Left renal cortex interstitium (tissue), 4 donors: ENCODE results near the gene ZBTB37. TPM values are rescaled to one million over a fixed set of nuclear protein-coding genes. Genes with fewer than 3 reads are reported as not detected.
A peak's percentile ranks its signal among the peaks of the same experiment; 100 is the strongest.
"Not testable (repeated sequence)": the region's sequence is repeated elsewhere in the genome, so short reads cannot be mapped to it uniquely, and the experiment has no call there.

Experiments used
- DNase-seq, 4 donors: peaks; one replicate each; pipeline ENCODE4 v3.0.0-alpha.2; 2013; ENCODE audit warnings: low read depth in 4 of 4, low spot score in 2 of 4, missing footprints in 1 of 4
- polyA plus RNA-seq, 4 donors: library from polyadenylated mRNA; unstranded; fragments of 120-200 nt; gene quantifications; one replicate each; pipeline ENCODE4 v1.2.1, GENCODE V29; 2013; ENCODE audit not compliant: insufficient read length in 4 of 4

Gene ZBTB37
- polyA plus RNA-seq, 4 donors, result 6.1 to 13.3 (median 9.0) TPM

DNA sequence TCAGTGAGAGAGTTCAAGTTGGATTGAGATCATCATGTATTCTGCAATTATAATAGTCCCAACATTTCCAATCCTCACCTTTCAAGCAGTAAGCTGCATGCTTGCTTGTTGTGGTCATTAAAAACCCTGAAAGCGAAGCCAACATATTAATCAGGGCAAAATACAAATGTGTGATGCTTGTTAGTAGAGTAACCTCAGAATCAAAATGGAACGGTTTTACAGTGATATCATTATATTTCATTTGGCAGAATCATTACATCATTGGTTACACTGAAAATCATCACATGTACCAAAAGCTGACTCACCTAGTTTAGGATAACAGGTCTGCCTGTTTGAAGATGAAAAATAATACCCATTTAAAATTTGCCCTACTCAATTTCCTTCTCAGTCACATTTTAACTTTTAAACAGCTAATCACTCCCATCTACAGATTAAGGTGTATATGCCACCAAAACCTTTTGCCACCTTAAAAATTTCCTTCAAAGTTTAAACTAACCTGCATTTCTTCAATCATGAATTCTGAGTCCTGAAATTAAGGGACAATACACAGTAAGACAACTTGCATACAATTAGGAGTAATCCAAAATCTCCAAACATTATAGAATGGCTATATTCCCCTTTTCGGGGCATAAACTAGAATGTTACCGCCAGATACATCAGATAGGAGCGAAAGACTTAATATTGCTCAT, 3.9 kb upstream of the ZBTB37 start:
- no peak for DNase-seq

- no peak for DNase-seq
These were observed 2.6 kb upstream of the ZBTB37 start for GRCh38 chr1:173865468-173866164.

GRCh38 chr1:173866413-173867115, 1.6 kb upstream of the ZBTB37 start:
- DNase-seq, result no peak

DNA sequence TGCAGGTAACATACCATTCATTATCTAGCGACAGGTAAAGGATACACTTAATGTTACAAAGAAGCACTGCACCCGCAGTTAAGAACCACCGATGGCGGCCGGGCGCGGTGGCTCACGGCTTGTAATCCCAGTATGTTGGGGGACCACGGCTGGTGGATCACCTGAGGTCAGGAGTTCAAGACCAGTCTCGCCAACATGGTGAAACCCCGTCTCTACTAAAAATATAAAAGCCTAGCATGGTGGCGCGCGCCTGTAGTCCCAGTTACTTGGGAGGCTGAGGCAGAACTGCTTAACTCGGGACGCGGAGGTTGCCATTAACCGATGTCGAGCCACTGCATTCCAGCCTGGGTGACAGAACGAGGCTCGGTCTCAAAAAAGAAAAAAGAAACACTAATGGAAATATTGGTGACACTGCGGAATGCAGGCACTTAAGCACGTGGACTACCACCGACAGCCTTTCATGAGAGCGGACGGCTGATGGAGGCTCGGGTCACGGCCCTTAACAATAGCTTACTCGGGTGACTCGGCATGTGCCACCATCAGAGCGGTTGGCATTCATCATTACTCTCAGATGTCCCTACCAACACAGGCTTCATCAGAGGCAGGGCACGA, 933 bp upstream of the ZBTB37 start:
- DNase-seq, result no peak

DNA sequence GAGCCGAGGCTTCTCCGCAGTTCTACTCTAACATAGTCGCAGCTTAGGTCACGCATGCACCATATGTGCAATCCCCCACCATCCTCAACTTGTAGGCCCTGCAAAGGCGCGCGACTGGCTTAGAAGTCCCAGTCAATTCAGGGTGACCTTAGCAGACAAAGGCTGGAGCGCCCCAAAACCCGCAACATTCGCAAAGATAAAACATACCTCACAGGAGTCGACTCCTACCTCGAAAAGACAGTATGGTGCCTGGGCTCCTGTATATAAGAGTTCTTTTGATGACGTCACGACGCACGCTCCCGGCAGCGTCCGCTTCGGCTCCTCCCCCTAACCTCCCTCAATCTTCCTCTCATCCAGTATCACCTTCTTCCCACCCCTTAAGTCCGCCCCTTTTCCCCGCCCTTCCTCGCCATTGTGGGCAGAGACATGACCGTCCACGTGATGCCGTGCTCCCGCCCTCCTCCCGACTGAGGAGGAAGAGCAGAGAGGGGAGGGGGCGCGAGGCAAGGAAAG, 371 bp upstream of the ZBTB37 start, which contains the start of gene GAS5:
Gene GAS5 (minus strand): TSS at position 237 of the 513 bp plus-strand sequence.
- peak; percentile 98 to 100 (median 99) for DNase-seq

DNA sequence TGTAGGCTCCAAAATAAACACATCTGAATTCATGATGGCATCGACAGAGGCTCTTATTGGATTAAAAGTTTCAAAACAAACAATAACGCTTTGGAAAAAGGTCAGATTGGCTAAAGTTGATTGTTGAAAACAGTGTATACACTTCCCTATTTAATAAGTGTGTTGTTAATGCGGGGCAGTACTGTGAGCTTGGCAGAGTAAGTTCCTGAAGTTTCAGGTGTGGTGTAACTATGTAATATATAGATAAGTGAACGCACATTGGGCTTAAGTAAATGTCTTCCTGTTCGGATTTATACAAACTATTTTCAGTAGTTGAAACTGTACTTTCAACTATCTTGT, 810 bp downstream of the ZBTB37 start:
- DNase-seq, result peak in 1 of 4 donors; percentile 18

GRCh38 chr1:173870252-173871075, 2.3 kb downstream of the ZBTB37 start:
- DNase-seq, result no peak

DNA sequence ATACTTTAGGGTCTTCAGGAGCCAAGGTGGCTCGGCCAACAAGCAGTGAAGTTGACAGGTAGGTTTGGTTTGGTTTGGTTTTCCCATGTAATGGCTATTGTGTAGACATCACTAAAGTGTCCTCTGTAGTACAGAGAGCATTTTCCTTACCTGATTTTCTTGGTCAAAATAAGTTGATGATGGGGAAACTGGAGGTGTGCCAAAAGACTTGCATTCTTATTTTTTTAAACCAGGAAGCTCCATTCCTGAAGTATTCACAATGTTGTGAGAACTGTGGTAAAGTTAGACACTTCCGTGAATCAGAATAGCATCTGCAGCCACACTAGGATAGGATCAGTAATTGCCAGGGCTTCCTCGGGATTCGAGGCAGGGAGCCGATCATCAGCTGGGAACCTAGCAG, 2.9 kb downstream of the ZBTB37 start:
- no peak for DNase-seq

- DNase-seq, result no peak
These were observed 3.3 kb downstream of the ZBTB37 start for GRCh38 chr1:173871500-173871899.

- no peak for DNase-seq
These were observed 8.6 kb downstream of the ZBTB37 start for GRCh38 chr1:173876732-173877131.

GRCh38 chr1:173878251-173878650, 10.1 kb downstream of the ZBTB37 start:
- no peak for DNase-seq

DNA sequence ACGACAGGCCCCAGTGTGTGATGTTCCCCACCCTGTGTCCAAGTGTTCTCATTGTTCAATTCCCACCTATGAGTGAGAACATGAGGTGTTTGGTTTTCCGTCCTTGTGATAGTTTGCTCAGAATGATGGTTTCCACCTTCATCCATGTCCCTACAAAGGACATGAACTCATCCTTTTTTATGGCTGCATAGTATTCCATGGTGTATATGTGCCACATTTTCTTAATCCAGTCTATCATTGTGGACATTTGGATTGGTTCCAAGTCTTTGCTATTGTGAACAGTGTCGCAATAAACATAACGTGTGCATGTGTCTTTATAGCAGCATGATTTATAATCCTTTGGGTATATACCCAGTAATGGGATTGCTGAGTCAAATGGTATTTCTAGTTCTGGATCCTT, 12.9 kb downstream of the ZBTB37 start:
- DNase-seq, result not testable (repeated sequence)

- DNase-seq, result no peak
These were observed 16.5 kb downstream of the ZBTB37 start for GRCh38 chr1:173884701-173885100.

DNA sequence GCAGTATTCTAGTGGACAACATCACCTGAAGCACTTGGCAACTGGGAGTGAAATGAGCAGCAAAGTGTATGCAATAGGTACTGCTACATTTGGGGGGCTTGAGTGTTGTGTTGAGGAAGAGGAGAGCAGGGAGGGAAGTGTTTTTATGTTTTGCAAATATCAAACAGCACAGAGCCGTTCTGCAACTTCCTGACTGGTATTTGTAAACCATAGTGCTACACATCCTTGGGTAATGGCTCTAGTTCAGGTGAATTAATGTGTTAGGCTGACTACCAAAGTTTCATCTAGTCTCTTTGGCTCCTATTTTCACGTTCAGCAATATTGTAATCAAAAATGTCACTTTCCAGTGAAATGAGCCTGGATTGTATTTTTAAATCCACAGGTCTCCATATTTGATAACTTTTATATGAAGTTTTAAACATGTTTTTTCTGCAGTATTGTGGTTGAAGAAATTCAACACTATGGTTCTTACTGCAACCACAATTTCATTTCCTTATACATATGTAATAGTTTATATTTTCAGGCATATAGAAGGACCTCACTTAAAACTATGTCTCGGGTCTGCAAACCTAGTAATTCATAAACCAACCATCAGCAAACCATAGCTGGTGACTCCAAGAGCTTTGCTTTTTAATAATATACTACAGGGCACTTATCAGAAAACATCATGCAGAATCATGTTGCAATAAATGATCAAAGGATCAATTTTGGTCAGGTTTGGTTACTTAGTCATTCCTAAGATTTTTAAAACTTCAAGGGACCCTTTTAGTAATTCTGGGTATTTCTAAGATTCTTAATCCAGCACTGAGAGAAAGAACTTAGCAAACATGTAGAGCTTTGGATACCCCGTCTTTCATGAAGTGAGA, 18.8 kb downstream of the ZBTB37 start:
- DNase-seq, result no peak

DNA sequence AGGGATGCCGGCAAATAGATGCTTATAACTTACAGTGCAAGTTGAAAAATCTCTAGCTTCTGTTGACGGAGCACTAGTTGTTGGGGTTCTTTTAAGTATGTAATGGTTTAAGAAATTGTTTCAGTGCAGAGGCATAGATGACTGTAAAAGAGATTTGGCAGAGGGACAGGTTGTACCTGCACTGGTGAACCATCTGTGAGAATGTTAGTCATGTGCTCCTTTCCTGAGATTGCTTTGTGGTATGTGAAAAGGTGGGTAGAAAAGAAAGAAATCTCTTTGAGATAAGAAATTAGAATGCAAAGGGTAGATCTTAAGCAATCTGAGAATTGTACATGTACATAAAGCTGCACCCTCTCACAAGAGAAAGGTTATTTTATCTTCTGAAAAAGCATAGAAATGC, 19.4 kb downstream of the ZBTB37 start:
- DNase-seq, result no peak

GRCh38 chr1:173888749-173889148, 20.6 kb downstream of the ZBTB37 start:
- no peak for DNase-seq

GRCh38 chr1:173889885-173890284, 21.7 kb downstream of the ZBTB37 start:
- no peak for DNase-seq

DNA sequence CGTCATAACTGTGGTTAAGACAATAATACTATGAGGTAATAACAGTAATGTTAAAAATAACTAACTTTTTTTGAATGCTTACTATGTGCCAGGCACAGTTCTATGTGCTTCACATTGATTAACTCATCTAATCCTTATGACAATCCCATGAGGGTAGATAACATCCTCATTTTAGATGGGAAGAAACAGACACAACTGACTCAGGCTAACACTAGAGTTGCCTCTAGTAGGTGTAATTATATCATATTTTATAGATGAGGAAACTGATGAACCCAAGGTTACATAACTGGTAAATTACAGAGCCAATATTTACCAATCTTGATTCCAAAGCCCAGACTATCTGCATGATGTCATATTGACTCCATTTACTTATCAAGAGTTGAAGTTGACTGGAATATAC, 25.4 kb downstream of the ZBTB37 start:
- no peak for DNase-seq

GRCh38 chr1:173894189-173894588, 26.0 kb downstream of the ZBTB37 start:
- no peak for DNase-seq
